SHP77 treated with DMSO at 0.1 percent for 48 hours (cell line): Measurements from ENCODE around the gene ANKS3.

Source experiments
- DNase-seq: peaks from one replicate; lab custom pipeline; 2025; lab: John Stamatoyannopoulos, UW

Gene ANKS3

DNA sequence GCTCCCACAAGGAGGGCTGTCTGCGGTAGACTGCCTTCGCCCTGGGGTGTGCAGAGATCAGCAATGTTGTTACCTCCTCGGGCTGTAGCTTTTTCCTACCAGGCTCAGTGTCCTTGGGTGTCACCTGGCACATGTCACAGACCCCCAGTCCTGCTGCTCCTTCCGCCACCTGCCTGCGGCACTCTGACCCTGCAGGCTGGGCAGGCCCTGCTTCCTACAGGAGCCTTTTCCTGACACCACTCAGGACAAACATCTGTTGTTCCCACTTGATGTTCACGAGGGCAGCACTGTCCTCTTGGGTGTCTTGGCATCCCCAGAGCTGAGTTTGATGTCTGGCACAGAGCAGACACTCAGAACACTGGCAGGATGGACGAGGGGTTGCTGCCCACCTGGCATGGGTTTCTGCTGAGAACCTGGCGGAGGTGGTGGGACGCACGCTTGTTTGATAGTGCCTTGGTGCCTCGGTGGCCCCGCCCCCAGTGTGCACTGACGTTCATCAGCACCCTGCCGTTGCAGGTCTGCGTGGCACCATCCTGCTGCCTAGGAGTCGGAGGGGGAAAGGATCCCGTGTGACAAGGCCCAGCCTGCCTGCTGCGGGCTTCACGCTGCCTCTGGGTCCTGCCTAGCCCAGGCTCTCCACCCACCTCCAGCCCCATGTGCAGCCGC is 67.4 kb downstream of the ANKS3 start:
- no peak for DNase-seq

DNA sequence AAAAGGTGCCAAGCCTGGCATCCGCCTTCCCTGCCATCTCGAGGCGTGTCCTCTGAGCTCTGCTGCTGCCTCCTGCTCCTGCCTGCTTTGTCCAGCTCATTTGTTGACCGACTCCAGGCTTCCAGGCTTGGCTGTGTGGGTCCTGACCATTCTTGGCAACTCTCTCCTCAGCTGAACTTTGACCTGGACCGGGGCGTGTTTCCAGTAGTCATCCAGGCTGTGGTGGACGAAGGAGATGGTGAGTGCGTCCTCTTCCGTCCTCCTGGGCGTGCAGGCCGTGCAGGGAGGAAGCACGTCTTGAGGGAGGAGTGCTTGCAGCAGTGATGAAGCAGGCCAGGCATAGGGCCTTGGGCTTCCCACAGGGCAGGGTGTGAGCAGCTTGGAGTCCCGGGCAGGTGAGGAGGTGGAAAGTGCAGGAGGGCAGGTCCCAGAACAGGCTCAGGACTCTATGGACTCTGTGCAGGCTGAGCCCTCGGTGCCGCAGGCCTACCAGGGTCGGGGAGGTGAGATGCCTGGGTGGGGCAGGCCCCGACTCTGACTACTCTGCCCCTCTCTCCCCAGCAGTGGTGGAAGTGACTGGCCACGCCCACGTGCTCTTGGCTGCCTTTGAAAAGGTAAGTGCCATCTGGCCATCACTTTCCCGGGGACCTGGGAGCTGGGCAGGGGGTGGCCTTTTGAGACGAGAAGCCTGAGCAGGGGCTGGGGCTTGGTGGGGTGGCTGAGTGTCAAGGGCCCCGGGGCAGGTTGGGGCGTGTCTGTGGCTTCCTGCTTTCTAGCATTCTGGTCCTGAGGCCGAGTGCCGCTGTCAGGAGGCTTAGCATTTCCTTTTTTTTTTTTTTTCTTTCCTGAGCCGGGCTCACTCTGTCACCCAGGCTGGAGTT is 69.3 kb downstream of the ANKS3 start:
- DNase-seq = no peak

DNA sequence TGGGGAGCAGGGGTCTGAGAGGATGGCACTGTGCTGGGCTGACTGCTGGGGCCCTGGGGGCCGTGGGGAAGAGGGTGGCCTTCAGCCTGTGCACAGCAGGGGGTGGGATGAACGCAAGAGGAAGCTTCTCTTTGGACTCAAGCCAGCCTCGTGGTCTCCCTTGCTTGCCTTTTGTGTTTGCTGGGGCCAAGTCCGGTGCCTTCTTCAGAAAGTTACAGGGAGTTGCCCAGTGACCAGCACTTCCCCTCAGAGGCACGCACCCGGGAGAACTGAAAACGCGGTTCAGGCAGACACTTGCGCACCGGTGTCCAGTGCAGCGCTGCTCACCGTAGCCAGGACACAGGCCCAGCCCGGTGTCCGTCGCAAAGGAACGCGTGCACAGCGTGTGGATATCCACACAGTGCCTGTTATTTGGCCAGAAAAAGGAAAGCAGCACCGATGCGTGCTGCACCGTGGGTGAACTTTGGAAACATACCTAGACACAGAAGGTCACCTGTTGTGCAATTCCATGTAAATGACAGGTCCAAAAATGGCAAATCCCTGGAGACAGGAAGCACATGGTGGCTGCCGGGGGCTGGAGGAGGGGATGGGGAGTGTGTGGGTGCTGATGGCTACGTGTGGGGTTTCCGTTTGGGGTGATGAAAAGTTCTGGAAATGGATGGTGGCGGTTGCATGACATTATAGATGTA is 70.2 kb downstream of the ANKS3 start:
- DNase-seq = no peak

DNA sequence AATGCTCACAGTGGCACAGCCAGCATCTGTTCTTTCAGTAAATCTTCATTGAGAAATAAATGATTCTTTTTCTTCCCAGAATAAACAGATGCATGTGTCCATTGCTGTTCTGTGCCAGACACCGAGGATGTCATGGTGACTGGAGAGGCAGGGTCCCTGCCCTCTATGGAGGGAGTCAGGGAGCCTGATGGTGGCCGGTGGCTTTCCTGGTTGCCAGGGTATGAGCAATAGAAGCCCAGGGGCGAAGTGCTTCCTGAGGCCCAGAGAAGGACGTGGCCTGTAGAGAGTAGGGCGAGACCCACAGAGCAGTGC is 70.7 kb downstream of the ANKS3 start:
- DNase-seq = no peak

DNA sequence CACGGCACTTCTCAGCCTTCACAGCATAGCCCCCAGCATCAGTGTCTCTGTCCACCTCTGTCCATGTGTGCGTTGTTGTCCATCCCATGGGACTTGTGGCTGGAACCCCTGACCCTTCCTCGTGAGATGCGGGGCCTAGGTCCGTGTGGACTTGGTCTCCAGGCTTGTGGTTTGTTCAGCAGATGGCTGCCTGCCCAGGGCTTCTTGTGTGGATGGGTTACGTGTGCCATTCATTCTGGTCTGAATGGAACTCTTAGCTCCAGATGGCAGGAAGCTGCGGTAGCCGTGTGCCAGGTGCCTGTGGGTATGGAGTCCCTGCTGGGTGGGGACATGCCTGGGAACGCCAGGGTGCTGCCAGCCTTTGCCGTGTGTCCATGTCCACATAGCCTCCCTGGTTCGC is 72.4 kb downstream of the ANKS3 start:
- no peak for DNase-seq

DNA sequence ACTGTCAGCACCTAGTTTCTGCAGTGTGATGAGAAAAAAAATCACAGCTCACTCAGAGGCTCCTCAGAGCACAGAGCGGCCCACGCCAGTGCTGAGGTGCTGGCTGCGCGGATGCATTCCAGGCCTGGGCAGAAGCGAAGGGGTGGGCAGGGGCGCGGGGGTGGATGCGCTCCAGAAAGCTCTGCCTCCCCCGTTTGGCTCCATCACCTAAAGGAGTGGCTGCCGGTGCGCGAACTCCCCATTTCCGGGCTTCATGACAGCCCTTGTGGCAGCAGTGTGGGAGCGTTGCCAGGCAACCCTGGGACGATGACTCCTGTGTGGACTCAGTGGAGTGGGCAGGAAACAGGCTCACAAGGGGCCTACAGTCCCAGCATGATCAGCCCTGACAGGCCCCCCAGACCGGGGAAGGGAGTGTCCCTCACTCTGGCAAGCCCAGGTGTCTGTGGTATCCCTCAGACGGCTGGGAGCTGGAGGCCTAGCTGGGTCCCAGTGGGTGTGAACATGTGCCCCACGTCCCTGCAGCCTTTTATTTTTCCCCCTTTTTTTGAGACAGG is 73.5 kb downstream of the ANKS3 start:
- DNase-seq = no peak

DNA sequence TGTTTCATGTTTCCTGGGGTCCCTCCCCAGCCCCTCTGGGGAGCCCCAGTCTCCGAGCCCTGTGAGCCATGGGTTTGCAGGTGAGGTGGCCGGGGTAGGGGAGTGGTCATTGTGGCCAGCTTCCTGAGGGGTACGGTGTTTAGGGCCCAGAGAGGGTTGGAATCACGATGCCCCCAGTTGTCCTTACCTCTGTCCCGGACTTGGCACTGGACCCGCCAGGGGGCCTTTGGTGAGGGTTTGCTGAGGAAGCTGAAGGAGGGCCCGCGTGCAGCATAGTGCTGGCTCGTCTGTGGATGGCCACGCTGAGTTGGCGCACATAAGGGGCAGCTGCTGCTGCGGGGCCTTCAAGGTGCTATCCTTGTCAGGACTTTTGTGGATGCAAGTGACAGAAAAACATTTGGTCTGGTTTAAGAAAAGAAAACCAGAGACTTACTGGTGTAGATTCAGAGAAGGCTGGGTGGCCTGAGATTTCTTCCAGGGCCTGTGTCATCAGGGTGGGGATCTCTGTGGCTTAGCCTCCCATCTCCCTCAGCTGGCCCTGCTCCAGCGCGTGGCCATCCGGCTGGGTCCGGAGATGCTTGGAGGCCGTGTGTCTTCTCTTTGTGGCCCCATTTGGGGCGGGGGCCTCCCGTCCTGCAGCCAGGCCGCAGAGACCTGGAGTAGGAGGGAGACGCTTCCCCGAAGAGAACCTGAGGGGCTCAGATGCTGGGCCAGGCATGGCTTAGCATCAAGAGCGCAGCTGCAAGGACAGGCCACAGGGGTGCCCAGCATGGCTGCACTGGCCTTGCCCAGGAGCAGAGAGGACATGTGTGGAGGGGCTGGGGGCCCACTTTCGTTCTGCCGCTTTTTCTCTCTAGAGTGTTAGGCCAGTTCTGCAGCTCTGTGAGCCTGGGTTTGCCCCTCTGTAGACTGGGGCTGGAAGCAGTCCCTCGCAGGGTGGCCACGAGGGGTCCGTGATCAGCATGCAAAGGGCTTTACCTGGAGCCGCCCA is 74.4 kb downstream of the ANKS3 start:
- no peak for DNase-seq

DNA sequence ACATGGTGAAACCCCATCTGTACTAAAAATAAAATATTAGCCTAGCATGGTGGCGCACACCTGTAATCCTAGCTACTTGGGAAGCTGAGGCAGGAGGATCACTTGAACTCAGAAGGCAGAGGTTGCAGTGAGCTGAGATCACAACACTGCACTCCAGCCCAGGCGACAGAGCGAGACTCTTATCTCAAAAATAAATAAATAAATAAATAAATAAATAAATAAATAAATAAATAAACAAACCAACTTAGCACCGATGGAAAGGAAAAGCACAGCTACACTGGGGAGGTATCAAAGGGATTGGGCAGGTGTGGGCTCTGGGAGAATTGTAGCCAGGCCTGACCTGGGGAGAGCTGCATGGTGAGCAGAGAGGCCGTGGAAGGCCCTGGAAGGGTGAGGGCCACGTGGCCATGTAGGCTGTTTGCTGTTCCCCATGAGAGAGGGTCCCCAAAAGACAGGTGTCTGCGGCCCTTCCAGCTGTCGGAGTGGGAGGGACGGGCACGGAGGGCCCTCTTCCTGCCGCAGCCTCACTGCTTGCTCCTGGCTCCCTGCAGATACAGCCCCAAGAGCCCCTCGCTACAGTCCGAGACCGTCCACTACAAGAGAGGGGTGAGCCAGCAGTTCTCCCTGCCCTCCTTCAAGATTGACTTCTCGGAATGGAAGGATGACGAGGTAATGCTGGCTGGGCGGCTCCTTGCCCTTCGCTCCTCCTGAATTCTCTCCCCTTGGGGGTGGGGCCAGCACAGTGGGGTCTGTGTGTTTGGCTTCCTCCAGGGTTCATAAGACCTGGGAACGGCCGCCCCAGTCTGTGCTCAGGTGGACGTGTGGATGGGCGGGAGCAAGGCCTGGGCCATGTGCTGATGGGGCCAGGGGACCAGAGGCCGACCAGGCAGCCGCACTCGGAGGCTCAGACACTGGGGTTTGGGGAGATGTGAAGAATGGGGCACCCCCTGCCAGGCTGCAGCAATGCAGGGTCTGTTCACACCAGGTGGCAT is 77.1 kb downstream of the ANKS3 start:
- no peak for DNase-seq

DNA sequence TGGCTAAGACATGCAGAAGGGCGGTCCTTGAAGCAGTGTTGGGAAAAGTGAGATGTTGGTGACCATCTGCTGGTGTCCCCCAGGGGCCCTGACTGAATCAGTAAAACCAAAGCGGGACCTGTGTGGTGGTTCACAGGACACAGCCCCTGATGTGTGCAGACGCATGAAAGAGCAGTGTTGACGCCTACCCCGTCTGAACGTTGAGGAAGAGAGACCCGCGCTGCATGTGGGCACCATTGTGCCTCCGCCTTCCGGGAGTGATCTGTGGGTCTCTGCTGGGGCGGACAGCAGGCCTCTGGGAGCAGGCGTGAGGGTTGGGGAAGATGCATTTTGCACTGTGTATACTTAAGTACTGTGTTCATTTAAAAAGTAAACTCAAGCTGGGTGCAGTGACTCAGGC is 77.8 kb downstream of the ANKS3 start:
- no peak for DNase-seq

DNA sequence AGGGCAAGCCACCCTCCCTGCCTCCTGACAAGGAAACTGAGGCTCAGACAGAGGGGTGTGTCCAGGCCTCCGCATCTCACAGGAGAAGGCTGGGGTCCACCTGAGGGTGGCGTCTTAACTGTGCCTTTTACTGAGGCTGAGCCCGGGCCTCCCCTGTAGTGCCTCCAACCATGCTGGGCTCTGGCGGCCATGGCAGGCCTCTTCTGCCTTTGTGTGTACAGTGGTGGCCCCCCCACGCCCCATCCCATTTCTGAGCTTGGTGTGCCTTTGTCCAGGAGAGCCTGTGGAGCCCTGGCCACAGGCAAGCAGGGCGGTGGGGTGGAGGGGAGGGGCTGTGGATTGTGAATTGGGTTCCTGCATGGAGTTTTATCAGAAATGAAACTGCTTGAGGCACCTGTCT is 78.3 kb downstream of the ANKS3 start:
- DNase-seq = no peak

DNA sequence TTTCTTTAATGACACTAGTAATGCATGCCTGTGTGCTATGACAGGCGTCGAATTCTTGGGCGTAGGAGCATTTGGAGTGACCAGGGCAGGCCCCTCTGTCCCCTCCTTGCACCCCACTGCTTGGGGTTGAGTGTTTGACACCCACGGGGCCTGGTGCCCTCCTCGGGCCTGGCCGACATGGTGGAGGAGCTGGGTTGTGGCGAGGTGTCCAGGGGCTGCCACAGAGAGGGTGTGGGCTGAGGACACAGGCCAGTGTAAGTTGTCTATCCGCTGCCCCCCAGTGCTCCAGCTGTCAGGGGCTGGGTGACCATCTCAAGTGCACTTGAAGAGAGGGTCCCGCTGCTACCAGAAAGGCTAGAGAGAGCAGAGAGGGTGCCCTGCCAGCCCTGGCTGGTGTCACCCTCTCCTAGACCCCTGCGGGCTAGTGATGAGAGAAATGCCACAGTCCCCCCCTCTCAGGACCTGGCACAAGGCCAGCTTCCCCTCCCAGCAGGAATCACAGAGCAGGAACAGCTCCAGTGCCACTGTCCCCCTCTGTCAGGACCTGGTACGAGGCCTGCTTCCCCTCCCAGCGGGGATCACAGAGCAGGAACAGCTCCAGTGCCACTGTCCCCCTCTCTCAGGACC is 79.0 kb downstream of the ANKS3 start:
- DNase-seq = no peak

DNA sequence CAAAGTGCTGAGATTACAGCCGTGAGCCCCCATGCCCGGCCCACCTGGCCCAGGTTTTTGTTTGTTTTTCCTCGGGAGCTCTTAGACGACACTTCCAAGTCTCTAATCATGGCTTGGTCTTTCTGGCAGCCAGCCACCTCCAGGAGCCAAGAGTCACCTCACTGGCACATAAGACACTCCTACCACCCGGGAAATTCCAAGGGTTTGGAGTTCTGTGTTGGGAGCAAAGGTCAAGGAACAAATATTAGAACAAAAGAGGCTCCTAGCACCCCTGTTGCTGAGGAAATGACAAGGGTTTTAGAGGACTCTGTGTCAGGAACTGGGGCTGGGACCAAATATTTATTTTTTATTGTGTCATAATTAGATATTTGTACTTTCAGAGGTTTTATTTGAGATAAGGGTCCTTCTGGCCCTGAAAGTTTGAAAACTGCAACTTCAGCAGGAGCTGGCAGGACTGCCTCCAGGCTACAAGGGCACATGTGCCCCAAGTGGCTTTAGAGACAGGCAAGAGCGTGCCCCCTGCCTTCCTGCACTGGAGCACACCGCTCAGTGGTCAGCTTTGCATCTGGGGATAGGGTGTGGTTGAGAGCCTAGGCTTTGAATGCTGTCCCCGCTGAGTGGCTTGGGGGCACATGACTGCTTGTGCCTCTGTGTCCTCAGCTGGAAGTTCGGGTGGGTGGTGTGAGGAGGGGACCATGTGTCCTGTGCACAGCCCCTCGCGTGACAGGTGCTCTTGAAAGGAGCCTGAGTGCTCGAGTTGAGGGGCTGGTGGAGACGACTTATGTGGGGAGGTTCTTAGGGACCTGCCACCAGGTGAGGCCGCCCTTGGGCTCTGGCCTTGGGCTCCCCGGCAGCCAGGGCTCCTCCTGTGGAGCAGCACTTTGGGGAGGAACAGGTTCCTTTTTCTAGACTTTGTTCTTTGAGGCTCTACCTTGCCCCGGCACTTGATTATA is 79.8 kb downstream of the ANKS3 start:
- DNase-seq = no peak

DNA sequence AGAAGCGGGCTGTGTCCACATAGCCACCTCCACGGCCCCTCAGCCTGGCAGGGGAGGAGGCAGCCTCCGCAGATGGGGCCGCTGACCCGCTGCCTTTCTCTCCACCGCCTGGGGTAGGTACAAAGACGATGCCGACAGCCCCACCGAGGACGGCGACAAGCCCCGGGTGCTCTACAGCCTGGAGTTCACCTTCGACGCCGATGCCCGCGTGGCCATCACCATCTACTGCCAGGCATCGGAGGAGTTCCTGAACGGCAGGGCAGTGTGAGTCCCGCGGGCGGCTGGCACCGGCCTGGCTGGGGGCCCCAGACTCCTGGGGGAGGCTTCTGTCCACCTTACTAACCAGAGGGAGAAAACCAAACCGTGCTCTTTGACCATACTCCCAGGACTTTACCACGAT is 81.5 kb downstream of the ANKS3 start:
- DNase-seq = no peak

DNA sequence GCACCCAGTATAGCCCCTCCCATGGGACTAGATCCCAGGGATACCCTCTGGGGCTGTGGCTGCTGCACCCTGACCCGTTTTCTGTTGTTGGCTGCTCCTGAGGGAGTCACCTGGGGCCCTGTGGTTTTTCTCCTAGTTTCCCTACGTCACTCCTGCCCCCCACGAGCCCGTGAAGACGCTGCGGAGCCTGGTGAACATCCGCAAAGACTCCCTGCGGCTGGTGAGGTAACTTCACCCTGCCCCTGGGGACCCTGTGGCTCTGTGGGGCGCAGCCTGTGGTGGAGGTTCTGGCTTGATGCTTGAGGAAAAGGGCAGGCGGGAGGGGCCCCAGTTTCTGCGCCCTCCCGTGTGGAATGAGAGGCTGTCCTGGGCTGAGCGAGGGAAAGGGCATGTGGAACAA is 82.2 kb downstream of the ANKS3 start:
- no peak for DNase-seq

DNA sequence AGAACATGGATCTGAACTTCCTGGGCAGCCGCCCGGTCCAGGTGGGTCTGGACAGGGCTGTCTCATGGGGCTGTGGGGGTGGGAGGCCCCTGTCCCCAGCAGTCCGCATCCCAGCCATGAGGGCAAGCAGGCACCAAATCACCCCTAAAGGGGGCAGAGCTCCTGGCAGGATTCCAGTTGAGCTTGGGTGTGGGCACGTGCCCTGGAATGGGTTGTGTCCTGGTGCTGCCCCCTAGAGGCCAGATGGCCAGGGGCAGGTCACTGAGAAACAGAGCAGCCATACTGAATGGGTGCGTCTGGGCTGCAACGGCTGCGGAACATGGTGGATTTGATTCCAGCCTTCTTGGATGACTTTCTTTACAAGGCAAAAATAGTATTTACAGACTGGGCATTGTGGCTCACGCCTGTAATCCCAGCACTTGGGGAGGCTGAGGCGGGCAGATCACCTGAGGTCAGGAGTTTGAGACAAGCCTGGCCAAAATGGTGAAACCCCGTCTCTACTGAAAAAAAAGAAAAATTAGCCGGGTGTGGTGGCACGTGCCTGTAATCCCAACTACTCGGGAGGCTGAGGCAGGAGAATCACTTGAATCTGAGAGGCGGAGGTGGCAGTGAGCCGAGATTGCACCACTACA is 83.5 kb downstream of the ANKS3 start:
- peak; percentile 9 for DNase-seq

DNA sequence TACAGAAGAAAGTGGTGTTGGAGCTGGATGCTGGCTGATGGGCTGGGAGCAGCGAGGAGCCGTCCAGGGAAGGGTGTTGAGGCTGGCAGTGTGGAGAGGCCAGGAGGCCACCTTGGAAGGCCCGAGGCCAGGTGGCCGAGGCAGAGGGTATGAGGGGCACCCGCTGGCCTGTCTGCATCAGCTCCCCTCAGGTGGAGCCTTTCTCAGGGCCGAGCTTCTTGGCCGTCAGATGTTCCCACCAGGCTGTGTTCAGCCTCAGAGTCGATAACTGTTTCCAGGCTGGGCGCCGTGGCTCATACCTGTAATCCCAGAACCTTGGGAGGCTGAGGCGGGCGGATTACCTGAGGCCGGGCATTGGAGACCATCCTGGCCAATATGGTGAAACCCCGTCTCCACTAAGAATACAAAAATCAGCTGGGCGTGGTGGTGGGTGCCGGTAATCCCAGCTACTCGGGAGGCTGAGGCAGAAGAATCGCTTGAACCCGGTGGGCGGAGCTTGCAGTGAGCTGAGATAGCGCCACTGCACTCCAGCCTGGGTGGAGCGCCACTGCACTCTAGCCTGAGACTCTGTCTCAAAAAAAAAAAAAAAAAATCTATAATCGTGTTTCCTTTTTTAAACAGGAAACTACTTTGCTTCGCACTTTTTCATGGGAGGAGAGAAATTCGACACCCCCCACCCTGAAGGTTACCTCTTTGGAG is 84.2 kb downstream of the ANKS3 start:
- DNase-seq = no peak

DNA sequence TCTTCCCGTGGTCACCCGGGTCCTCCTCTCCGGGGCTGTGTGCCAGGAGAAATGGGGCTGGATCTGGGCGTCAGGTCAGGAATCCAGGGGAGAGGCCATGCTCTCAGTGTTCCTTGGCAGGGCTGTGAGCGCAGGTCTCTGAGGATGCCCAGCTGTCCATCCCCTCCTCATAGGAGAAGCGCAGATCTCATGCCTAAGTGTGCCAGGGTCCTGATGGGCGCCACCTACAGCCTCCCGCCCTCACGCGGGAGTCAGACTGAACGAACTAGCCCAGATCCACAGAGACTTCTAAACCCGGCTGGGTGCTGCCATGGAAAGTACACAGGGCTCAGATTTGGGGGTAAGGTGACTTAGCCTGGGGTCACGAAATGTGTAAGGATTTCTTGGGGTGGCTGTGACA is 85.2 kb downstream of the ANKS3 start:
- no peak for DNase-seq

DNA sequence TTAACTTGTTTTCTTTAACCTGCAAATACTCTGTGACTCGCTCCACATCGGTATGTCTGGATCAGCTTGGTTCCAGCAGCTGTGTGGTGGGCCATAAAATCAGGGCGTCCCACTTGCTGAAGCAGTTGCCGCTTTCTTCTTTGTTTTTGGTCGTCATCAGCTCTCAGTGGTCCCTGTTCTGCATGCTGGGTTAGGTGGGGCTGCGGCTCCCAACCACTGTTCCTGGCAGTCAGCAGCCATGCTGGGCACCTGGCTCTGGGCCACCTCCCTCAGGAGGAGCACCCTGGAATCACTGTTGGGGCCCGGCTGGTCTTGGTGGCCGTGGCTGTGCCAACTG is 86.5 kb downstream of the ANKS3 start:
- no peak for DNase-seq
